NCI-H524 treated with DMSO at 0.1 percent for 48 hours (cell line): ENCODE data around the gene COL2A1.

Source experiments
- DNase-seq: peaks from one replicate; lab custom pipeline; 2025; lab: John Stamatoyannopoulos, UW

The COL2A1 gene

GRCh38 chr12:48030173-48030650 is 25.9 kb upstream of the COL2A1 start:
- no peak for DNase-seq

- DNase-seq, result no peak
Measured at GRCh38 chr12:48029491-48030172, 25.4 kb upstream of the COL2A1 start.

GRCh38 chr12:48028541-48029431 is 24.5 kb upstream of the COL2A1 start:
- no peak for DNase-seq

- DNase-seq, result no peak
Measured at GRCh38 chr12:48027183-48028002, 23.1 kb upstream of the COL2A1 start.

- no peak for DNase-seq
Measured at GRCh38 chr12:48026060-48026827, 22.0 kb upstream of the COL2A1 start.

- DNase-seq, result no peak
Measured at GRCh38 chr12:48025281-48025680, 21.0 kb upstream of the COL2A1 start.

GRCh38 chr12:48024735-48025134 is 20.5 kb upstream of the COL2A1 start:
- DNase-seq, result no peak

- no peak for DNase-seq
Measured at GRCh38 chr12:48023386-48023785, 19.1 kb upstream of the COL2A1 start.

GRCh38 chr12:48022676-48023385 is 18.6 kb upstream of the COL2A1 start:
- no peak for DNase-seq

- no peak for DNase-seq
Measured at GRCh38 chr12:48022180-48022521, 17.9 kb upstream of the COL2A1 start.

- no peak for DNase-seq
Measured at GRCh38 chr12:48021485-48022179, 17.4 kb upstream of the COL2A1 start.

- DNase-seq, result no peak
Measured at GRCh38 chr12:48019639-48020265, 15.5 kb upstream of the COL2A1 start.

- no peak for DNase-seq
Measured at GRCh38 chr12:48018618-48018995, 14.3 kb upstream of the COL2A1 start.

- no peak for DNase-seq
Measured at GRCh38 chr12:48017921-48018617, 13.8 kb upstream of the COL2A1 start.

GRCh38 chr12:48017496-48017895 is 13.2 kb upstream of the COL2A1 start:
- no peak for DNase-seq

- DNase-seq, result no peak
Measured at GRCh38 chr12:48016373-48017020, 12.2 kb upstream of the COL2A1 start.

GRCh38 chr12:48015954-48016353 is 11.7 kb upstream of the COL2A1 start:
- DNase-seq, result no peak

GRCh38 chr12:48015129-48015528 is 10.9 kb upstream of the COL2A1 start:
- no peak for DNase-seq

- DNase-seq, result no peak
Measured at GRCh38 chr12:48013287-48013686, 9.0 kb upstream of the COL2A1 start.
